Colonic mucosa (tissue), 4 donors: ENCODE measurements around the gene HACD2. TPM values are rescaled to one million over a fixed set of nuclear protein-coding genes. Genes with fewer than 3 reads are reported as not detected.

Source experiments
- DNase-seq: peaks from one replicate; pipeline ENCODE4 v3.0.0-alpha.2; 2020
- H3K27ac ChIP-seq: fragments of 200-600 bp; one replicate; pipeline ENCODE4 v1.8.0; 2021
- H3K27me3 ChIP-seq: fragments of 200-600 bp; one replicate; pipeline ENCODE4 v1.8.0; 2021
- H3K36me3 ChIP-seq: fragments of 200-600 bp; one replicate; pipeline ENCODE4 v1.8.0; 2021
- H3K4me1 ChIP-seq: fragments of 200-600 bp; one replicate; pipeline ENCODE4 v1.8.0; 2021; ENCODE audit warnings: mild to moderate bottlenecking
- H3K4me3 ChIP-seq: fragments of 200-600 bp; one replicate; pipeline ENCODE4 v1.8.0; 2021
- H3K9ac ChIP-seq, 2 donors: one replicate each; pipeline ENCODE4 v1.7.0; 2013; ENCODE audit warnings: control low read depth in 2 of 2, low read depth in 2 of 2, low read length in 2 of 2
- H3K9me3 ChIP-seq: fragments of 200-600 bp; one replicate; pipeline ENCODE4 v1.8.0; 2021
- intact Hi-C: fragments of 100-400 bp; cut with DNase I; formaldehyde crosslinking; loops from one replicate; pipeline ENCODE4 v1.14.1; 2022
- total RNA-seq, 2 donors: library from RNA; stranded (reverse); fragmentation: NEBNext Ultra II Directional in 1 of 2; extraction: Animal tissue kit (Norgen Biotek cat#: 25700) in 1 of 2; gene quantifications; one replicate each; pipeline ENCODE4 v1.2.1, GENCODE V29; 2021
- TF ChIP-seq, protein P1 (sequence below): fragments of 200-600 bp; IDR thresholded peaks from one replicate; pipeline ENCODE4 v1.8.0; 2022; ENCODE audit warnings: antibody characterized with exemption, mild to moderate bottlenecking
- donor health status: healthy.
- donor health status: DM: no; HTN: no; CAD: no.
- donor health status: DM: no; HTN: no; CAD: no.

The HACD2 gene
- total RNA-seq, 2 donors from 2014 or later: 60.3 to 61.2 TPM

DNA sequence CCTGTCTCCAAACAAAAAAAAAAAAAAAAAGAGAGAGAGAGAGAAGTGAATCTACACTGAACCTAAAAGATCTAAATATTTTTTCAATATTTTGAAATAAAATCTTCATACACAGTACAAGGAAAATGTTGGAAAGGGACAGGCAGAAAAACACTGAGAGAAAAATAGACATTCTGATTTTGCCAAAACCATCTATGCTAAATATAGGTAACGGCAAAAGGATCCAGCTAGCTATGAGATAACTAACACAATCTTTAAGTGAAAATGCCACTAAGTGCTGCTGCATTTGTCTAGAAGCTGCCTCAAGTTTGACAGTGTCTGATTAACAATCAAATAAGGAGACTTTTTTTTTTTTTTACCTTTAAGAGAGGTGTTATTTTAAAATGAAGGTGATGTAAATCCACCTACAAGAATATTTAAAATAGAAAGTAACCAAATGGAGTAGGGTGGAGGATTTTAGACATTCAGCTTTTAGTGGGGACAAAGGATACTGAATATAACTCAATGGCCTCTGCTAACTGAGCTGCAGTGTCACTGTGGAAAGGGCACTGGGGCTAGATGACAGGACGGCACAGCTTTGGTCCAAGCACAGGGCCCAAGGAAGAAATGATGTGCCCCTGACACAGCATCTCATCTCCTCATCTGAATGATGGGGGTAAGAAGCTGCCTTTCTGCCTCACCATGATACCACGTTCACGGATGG is 62.4 kb downstream of the HACD2 start:
- H3K9ac ChIP-seq: no peak overlapping the region
- TF ChIP-seq, protein P1, sequence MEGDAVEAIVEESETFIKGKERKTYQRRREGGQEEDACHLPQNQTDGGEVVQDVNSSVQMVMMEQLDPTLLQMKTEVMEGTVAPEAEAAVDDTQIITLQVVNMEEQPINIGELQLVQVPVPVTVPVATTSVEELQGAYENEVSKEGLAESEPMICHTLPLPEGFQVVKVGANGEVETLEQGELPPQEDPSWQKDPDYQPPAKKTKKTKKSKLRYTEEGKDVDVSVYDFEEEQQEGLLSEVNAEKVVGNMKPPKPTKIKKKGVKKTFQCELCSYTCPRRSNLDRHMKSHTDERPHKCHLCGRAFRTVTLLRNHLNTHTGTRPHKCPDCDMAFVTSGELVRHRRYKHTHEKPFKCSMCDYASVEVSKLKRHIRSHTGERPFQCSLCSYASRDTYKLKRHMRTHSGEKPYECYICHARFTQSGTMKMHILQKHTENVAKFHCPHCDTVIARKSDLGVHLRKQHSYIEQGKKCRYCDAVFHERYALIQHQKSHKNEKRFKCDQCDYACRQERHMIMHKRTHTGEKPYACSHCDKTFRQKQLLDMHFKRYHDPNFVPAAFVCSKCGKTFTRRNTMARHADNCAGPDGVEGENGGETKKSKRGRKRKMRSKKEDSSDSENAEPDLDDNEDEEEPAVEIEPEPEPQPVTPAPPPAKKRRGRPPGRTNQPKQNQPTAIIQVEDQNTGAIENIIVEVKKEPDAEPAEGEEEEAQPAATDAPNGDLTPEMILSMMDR: no peak
- H3K4me3 ChIP-seq: no peak overlapping the region
- no peaks in the 10 kb centered on the region for H3K27me3 ChIP-seq
- no peaks in the 10 kb centered on the region for H3K36me3 ChIP-seq
- no peak overlapping the region for H3K27ac ChIP-seq
- intact Hi-C loops: no loop called here
- H3K9me3 ChIP-seq: no peaks in the 10 kb centered on the region
- no peaks in the 10 kb centered on the region for H3K4me1 ChIP-seq
- DNase-seq: no peak

- H3K36me3 ChIP-seq: no peaks in the 10 kb centered on the region
- no peak for DNase-seq
- no peak overlapping the region for H3K9ac ChIP-seq
- H3K4me3 ChIP-seq: no peak overlapping the region
- intact Hi-C loops: no loop called here
- no peaks in the 10 kb centered on the region for H3K27me3 ChIP-seq
- TF ChIP-seq, protein P1: no peak
- H3K9me3 ChIP-seq: no peaks in the 10 kb centered on the region
- no peak overlapping the region for H3K27ac ChIP-seq
- no peaks in the 10 kb centered on the region for H3K4me1 ChIP-seq
These were observed 63.5 kb downstream of the HACD2 start for GRCh38 chr3:123521179-123521969.

DNA sequence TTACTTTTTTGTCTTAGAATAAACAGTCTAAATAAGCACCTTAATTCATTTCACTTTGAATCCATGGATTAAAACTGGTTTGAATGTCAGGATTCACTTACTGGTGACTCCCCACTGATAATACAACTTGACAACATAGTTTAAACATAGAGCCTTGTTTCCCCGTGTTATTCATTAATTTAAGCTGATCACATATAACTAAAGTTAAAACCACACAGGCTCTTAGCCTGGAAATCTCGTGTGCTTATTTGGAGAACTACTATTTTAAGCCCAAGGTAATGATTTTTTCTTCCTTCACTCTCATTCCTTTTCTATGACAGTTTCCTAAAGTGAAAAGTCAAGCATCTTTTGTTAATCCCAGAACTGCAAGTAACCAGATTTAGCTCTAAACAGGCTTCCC is 64.2 kb downstream of the HACD2 start:
- no peaks in the 10 kb centered on the region for H3K9me3 ChIP-seq
- no peak overlapping the region for H3K4me3 ChIP-seq
- DNase-seq: no peak
- no peaks in the 10 kb centered on the region for H3K36me3 ChIP-seq
- no peak overlapping the region for H3K27ac ChIP-seq
- no peaks in the 10 kb centered on the region for H3K27me3 ChIP-seq
- TF ChIP-seq, protein P1: no peak
- no peaks in the 10 kb centered on the region for H3K4me1 ChIP-seq
- intact Hi-C loops: no loop called here
- H3K9ac ChIP-seq: no peak overlapping the region

DNA sequence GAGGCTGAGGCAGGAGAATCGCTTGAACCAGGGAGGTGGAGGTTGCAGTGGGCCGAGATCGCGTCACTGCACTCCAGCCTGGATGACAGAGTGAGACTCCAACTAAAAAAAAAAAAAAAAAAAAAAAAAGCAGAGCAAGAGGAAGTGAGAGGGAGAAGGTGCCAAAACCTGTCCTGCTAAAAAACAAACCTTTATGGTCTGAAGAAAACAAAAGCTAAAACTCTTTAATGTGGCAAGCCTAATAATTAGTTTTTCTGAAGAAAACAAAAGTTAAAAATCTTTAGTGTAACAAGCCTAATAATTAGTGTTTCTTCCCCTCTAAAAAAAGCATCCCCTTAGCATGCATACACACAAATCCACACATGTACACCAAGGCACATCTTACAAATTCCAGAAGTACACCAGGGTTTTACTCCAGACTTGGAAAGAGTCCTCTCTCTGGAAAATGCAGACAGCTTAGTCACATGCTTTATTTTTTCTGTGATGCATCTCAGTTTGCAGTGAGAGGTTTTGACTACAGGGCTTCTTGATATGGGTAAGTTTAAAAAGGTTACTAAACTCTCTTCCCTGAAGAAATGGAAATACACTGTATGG is 65.9 kb downstream of the HACD2 start:
- Histone ChIP-seq H3K27me3 (no peaks in the 10 kb centered on the region), H3K9ac (no peak overlapping the region), H3K27ac (no peak overlapping the region), H3K36me3 (no peaks in the 10 kb centered on the region), H3K4me1 (no peaks in the 10 kb centered on the region), H3K4me3 (no peak overlapping the region), H3K9me3 (no peaks in the 10 kb centered on the region)
- DNase-seq: no peak
- TF ChIP-seq, protein P1: no peak
- intact Hi-C loops: no loop called here

GRCh38 chr3:123511726-123512125 is 73.1 kb downstream of the HACD2 start:
- Histone ChIP-seq H3K27me3 (no peaks in the 10 kb centered on the region), H3K36me3 (no peaks in the 10 kb centered on the region), H3K27ac (no peak overlapping the region), H3K9ac (no peak overlapping the region), H3K4me3 (no peak overlapping the region), H3K4me1 (no peaks in the 10 kb centered on the region), H3K9me3 (no peaks in the 10 kb centered on the region)
- DNase-seq: no peak
- TF ChIP-seq, protein P1: no peak
- intact Hi-C loops: no loop called here
